BLaER1 treated with 17β-estradiol and CSF1 and Interleukin-3, amounts not matched to agents 10 nM and 100 nM (cell line): ENCODE measurements around the gene SMKR1.
"Not testable (repeated sequence)": the region's sequence is repeated elsewhere in the genome, so short reads cannot be mapped to it uniquely, and the experiment has no call there.

Experiments
- H3K27ac ChIP-seq, 11 experiments: shearing (Covaris generic); formaldehyde crosslinking; 2 replicates each; pipeline ENCODE4 v1.8.1; 2022
- H3K27me3 ChIP-seq, 11 experiments: shearing (Covaris generic); formaldehyde crosslinking; 2 replicates each; pipeline ENCODE4 v1.8.1; 2022
- H3K36me3 ChIP-seq, 11 experiments: shearing (Covaris generic); formaldehyde crosslinking; 2 replicates each; pipeline ENCODE4 v1.8.1; 2022
- H3K4me1 ChIP-seq, 10 experiments: shearing (Covaris generic); formaldehyde crosslinking; 2 replicates each; pipeline ENCODE4 v1.8.1; 2022
- H3K4me2 ChIP-seq, 11 experiments: shearing (Covaris generic); formaldehyde crosslinking; 2 replicates each; pipeline ENCODE4 v1.8.1; 2022
- H3K4me3 ChIP-seq, 10 experiments: shearing (Covaris generic); formaldehyde crosslinking; 2 replicates each; pipeline ENCODE4 v1.8.1; 2022
- H3K9ac ChIP-seq, 11 experiments: shearing (Covaris generic); formaldehyde crosslinking; 2 replicates each; pipeline ENCODE4 v1.8.1; 2022
- H3K9me3 ChIP-seq, 11 experiments: shearing (Covaris generic); formaldehyde crosslinking; replicated peaks in 1 of 11; 2 replicates each; pipeline ENCODE4 v1.8.1; 2022
- H4K20me1 ChIP-seq, 11 experiments: shearing (Covaris generic); formaldehyde crosslinking; 2 replicates each; pipeline ENCODE4 v1.8.1; 2022
- Cebpa-rat ChIP-seq, 11 experiments: shearing (Covaris generic); IDR thresholded peaks; 2 replicates each; pipeline ENCODE4 v1.8.1; 2022

The SMKR1 gene

GRCh38 chr7:129462420-129462819 lies 39.9 kb upstream of the SMKR1 start:
- Histone ChIP-seq H3K36me3 (peaks cover 0 to 7% (median 0%) of the 10 kb centered on the region in 11 experiments; a peak in 4 of 22 replicates), H3K4me2 (peak overlapping the region in 7 of 11 experiments; percentile 8 to 47 (median 34); a peak in 11 of 22 replicates), H3K27me3 (no peaks in the 10 kb centered on the region), H4K20me1 (no peaks in the 10 kb centered on the region), H3K4me1 (peaks cover 0 to 14% (median 5%) of the 10 kb centered on the region in 10 experiments; a peak in 10 of 20 replicates), H3K27ac (no peak overlapping the region), H3K9me3 (no peaks in the 10 kb centered on the region), H3K9ac (no peak overlapping the region), H3K4me3 (no peak overlapping the region)
- TF ChIP-seq Cebpa-rat (IDR thresholded peaks at IDR 0.05), result no peak

GRCh38 chr7:129464194-129464593 lies 38.1 kb upstream of the SMKR1 start:
- H3K9me3 ChIP-seq, result no peaks in the 10 kb centered on the region
- H3K36me3 ChIP-seq, result peaks cover 0 to 4% (median 0%) of the 10 kb centered on the region in 11 experiments; a peak in 2 of 22 replicates
- peaks cover 0 to 14% (median 5%) of the 10 kb centered on the region in 10 experiments; a peak in 10 of 20 replicates for H3K4me1 ChIP-seq
- H3K4me3 ChIP-seq, result no peak overlapping the region
- H3K4me2 ChIP-seq, result no peak overlapping the region
- H4K20me1 ChIP-seq, result no peaks in the 10 kb centered on the region
- H3K27me3 ChIP-seq, result no peaks in the 10 kb centered on the region
- H3K27ac ChIP-seq, result no peak overlapping the region
- no peak for TF ChIP-seq Cebpa-rat (IDR thresholded peaks at IDR 0.05)
- no peak overlapping the region for H3K9ac ChIP-seq

GRCh38 chr7:129465080-129465479 lies 37.3 kb upstream of the SMKR1 start:
- no peak overlapping the region for H3K4me2 ChIP-seq
- no peaks in the 10 kb centered on the region for H4K20me1 ChIP-seq
- peaks cover 0 to 4% (median 0%) of the 10 kb centered on the region in 11 experiments; a peak in 2 of 22 replicates for H3K36me3 ChIP-seq
- H3K4me1 ChIP-seq, result peaks cover 0 to 14% (median 5%) of the 10 kb centered on the region in 10 experiments; a peak in 10 of 20 replicates
- no peak overlapping the region for H3K9ac ChIP-seq
- no peak overlapping the region for H3K27ac ChIP-seq
- no peak overlapping the region for H3K4me3 ChIP-seq
- no peaks in the 10 kb centered on the region for H3K27me3 ChIP-seq
- no peak for TF ChIP-seq Cebpa-rat (IDR thresholded peaks at IDR 0.05)
- no peaks in the 10 kb centered on the region for H3K9me3 ChIP-seq

DNA sequence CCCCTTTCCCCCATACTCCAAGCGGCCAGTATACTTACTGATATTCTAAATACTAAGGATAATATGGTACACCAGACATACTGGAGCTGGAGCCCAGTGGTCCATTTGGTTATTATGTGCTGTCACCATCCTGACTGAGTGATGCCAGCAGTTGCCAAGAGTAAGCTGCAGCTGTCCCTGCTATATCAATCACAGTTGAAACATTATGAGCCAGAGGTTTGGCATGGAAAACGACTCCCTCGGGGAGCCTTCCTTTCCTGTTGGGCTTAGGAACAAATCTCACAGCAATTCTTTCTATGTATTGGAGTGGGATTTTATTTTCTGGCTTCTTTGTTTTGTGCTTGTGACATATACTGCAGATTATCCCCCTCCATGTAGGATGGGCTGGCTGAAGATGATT lies 35.5 kb upstream of the SMKR1 start:
- Histone ChIP-seq H3K4me1 (peaks cover 0 to 14% (median 5%) of the 10 kb centered on the region in 10 experiments; a peak in 10 of 20 replicates), H4K20me1 (no peaks in the 10 kb centered on the region), H3K36me3 (no peaks in the 10 kb centered on the region), H3K4me3 (no peak overlapping the region), H3K9ac (no peak overlapping the region), H3K27me3 (no peaks in the 10 kb centered on the region), H3K4me2 (no peak overlapping the region), H3K27ac (no peak overlapping the region), H3K9me3 (no peaks in the 10 kb centered on the region)
- TF ChIP-seq Cebpa-rat (IDR thresholded peaks at IDR 0.05), result no peak

- no peaks in the 10 kb centered on the region for H4K20me1 ChIP-seq
- H3K4me2 ChIP-seq, result no peak overlapping the region
- no peaks in the 10 kb centered on the region for H3K27me3 ChIP-seq
- H3K9me3 ChIP-seq, result no peaks in the 10 kb centered on the region
- H3K36me3 ChIP-seq, result no peaks in the 10 kb centered on the region
- H3K27ac ChIP-seq, result no peak overlapping the region
- no peak overlapping the region for H3K9ac ChIP-seq
- TF ChIP-seq Cebpa-rat (IDR thresholded peaks at IDR 0.05), result no peak
- H3K4me3 ChIP-seq, result no peak overlapping the region
- H3K4me1 ChIP-seq, result peaks cover 0 to 2% (median 0%) of the 10 kb centered on the region in 10 experiments; a peak in 3 of 20 replicates
Observed at GRCh38 chr7:129468087-129468486, 34.2 kb upstream of the SMKR1 start.

GRCh38 chr7:129468547-129468946 lies 33.8 kb upstream of the SMKR1 start:
- H4K20me1 ChIP-seq, result no peaks in the 10 kb centered on the region
- no peaks in the 10 kb centered on the region for H3K36me3 ChIP-seq
- H3K27ac ChIP-seq, result no peak overlapping the region
- TF ChIP-seq Cebpa-rat (IDR thresholded peaks at IDR 0.05), result no peak
- no peak overlapping the region for H3K4me3 ChIP-seq
- no peak overlapping the region for H3K9ac ChIP-seq
- H3K27me3 ChIP-seq, result no peaks in the 10 kb centered on the region
- H3K4me1 ChIP-seq, result no peaks in the 10 kb centered on the region
- H3K4me2 ChIP-seq, result no peak overlapping the region
- no peaks in the 10 kb centered on the region for H3K9me3 ChIP-seq

- Histone ChIP-seq H3K36me3 (no peaks in the 10 kb centered on the region), H4K20me1 (no peaks in the 10 kb centered on the region), H3K4me2 (no peak overlapping the region), H3K4me3 (no peak overlapping the region), H3K9ac (no peak overlapping the region), H3K27ac (no peak overlapping the region), H3K9me3 (no peaks in the 10 kb centered on the region), H3K4me1 (no peaks in the 10 kb centered on the region), H3K27me3 (no peaks in the 10 kb centered on the region)
- TF ChIP-seq Cebpa-rat (IDR thresholded peaks at IDR 0.05), result no peak
Observed at GRCh38 chr7:129469930-129470329, 32.4 kb upstream of the SMKR1 start.

- H4K20me1 ChIP-seq, result no peaks in the 10 kb centered on the region
- H3K4me2 ChIP-seq, result no peak overlapping the region
- no peak overlapping the region for H3K4me3 ChIP-seq
- H3K36me3 ChIP-seq, result no peaks in the 10 kb centered on the region
- H3K27me3 ChIP-seq, result no peaks in the 10 kb centered on the region
- peak overlapping the region in 1 of 11 experiments; percentile 24; a peak in 1 of 22 replicates for H3K9ac ChIP-seq
- H3K4me1 ChIP-seq, result no peaks in the 10 kb centered on the region
- TF ChIP-seq Cebpa-rat (IDR thresholded peaks at IDR 0.05), result no peak
- no peaks in the 10 kb centered on the region for H3K9me3 ChIP-seq
- no peak overlapping the region for H3K27ac ChIP-seq
Observed at GRCh38 chr7:129470411-129470810, 31.9 kb upstream of the SMKR1 start.

DNA sequence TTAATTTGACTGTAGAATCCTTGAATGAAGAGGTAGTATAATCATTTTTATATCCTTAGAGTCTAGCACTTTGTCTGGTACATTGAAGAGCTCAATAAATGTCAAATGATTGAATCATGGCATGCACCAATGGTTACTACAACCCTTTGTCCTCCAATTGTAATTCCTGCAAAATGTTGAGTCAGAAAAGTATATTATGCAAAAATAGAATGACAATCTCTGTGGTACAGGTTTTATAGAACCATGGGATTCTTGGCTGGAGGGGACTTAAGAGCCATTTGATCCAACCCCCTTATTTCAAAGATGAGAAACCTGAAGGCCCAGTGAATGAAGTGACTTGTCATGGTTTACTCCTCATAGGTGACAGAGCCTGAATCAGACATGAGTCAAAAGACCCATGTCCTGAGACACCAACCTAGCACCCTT lies 30.9 kb upstream of the SMKR1 start:
- Histone ChIP-seq H4K20me1 (no peaks in the 10 kb centered on the region), H3K9ac (no peak overlapping the region), H3K36me3 (no peaks in the 10 kb centered on the region), H3K4me1 (no peaks in the 10 kb centered on the region), H3K27me3 (no peaks in the 10 kb centered on the region), H3K4me2 (no peak overlapping the region), H3K4me3 (no peak overlapping the region), H3K27ac (no peak overlapping the region), H3K9me3 (peaks cover 2 to 9% (median 7%) of the 10 kb centered on the region in 11 experiments; a peak in 18 of 22 replicates)
- no peak for TF ChIP-seq Cebpa-rat (IDR thresholded peaks at IDR 0.05)

DNA sequence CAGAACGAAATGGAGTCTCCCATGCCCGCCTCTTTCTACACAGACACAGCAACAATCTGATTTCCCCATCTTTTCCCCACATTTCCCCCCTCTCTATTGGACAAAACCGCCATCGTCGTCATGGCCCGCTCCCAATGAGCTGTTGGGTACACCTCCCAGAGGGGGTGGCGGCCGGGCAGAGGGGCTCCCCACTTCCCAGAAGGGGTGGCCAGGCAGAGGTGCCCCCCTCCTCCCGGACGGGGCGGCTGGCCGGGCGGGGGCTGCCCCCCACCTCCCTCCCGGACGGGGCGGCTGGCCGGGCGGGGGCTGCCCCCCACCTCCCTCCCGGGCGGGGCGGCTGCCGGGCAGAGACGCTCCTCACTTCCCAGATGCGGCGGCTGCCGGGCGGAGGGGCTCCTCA lies 26.4 kb upstream of the SMKR1 start:
- H3K4me1 ChIP-seq, H3K4me3 ChIP-seq, H3K4me2 ChIP-seq, H3K27ac ChIP-seq, H3K9ac ChIP-seq, H4K20me1 ChIP-seq, H3K36me3 ChIP-seq, H3K27me3 ChIP-seq: not testable (repeated sequence)
- peaks cover 4 to 13% (median 9%) of the 10 kb centered on the region in 11 experiments; a peak in 18 of 22 replicates for H3K9me3 ChIP-seq

DNA sequence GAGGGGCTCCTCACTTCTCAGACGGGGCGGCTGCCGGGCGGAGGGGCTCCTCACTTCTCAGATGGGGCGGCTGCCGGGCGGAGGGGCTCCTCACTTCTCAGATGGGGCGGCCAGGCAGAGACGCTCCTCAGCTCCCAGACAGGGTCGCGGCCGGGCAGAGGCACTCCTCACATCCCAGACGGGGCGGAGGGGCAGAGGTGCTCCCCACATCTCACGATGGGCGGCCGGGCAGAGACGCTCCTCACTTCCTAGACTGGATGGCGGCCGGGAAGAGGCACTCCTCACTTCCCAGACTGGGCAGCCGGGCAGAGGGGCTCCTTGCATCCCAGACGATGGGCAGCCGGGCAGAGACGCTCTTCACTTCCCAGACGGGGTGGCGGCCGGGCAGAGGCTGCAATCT lies 25.9 kb upstream of the SMKR1 start:
- H3K9ac ChIP-seq, H3K4me1 ChIP-seq, H3K4me3 ChIP-seq, H4K20me1 ChIP-seq, H3K27me3 ChIP-seq, H3K4me2 ChIP-seq, H3K27ac ChIP-seq, H3K36me3 ChIP-seq: not testable (repeated sequence)
- H3K9me3 ChIP-seq, result peaks cover 7 to 16% (median 11%) of the 10 kb centered on the region in 11 experiments; a peak in 18 of 22 replicates
